Kidney (tissue), 14 donors: ENCODE results near the gene KCNIP3. TPM values are rescaled to one million over a fixed set of nuclear protein-coding genes. Genes with fewer than 3 reads are reported as not detected.

ENCODE experiments used
- DNase-seq, 5 donors: peaks; one replicate each; pipeline ENCODE4 v3.0.0-alpha.2; 2013 to 2020
- FAIRE-seq: peaks from 2 replicates; lab custom pipeline; 2012; peaks lifted over from hg19 to GRCh38; lab: Jason Lieb, UNC
- H3K27ac ChIP-seq, 2 donors: one replicate each; pipeline ENCODE4 v1.7.0; 2013; ENCODE audit warnings: low read depth in 2 of 2, low read length in 2 of 2, inconsistent platforms in 1 of 2
- H3K27me3 ChIP-seq: one replicate; pipeline ENCODE4 v1.7.1; 2013; ENCODE audit warnings: low read length, inconsistent platforms; ENCODE audit not compliant: control insufficient read depth, insufficient read depth
- H3K36me3 ChIP-seq, 3 donors: one replicate each; pipeline versions ENCODE4 v1.7.0 to v1.7.1; 2013; ENCODE audit warnings: low read length in 3 of 3, control low read depth in 1 of 3, inconsistent platforms in 1 of 3; ENCODE audit not compliant: insufficient read depth in 3 of 3, control insufficient read depth in 2 of 3
- H3K4me1 ChIP-seq, 3 donors: one replicate each; pipeline versions ENCODE4 v1.7.0 to v1.7.1; 2013; ENCODE audit warnings: low read length in 3 of 3, inconsistent platforms in 1 of 3, low read depth in 1 of 3; ENCODE audit not compliant: control insufficient read depth in 2 of 3, insufficient read depth in 2 of 3
- H3K4me3 ChIP-seq, 3 donors: one replicate each; pipeline versions ENCODE4 v1.7.0 to v1.8.1; 2013; ENCODE audit warnings: low read length in 3 of 3, control low read depth in 1 of 3, inconsistent platforms in 1 of 3
- H3K9ac ChIP-seq, 3 donors: one replicate each; pipeline versions ENCODE4 v1.7.0 to v1.7.1; 2013; ENCODE audit warnings: low read length in 3 of 3, control low read depth in 1 of 3, inconsistent platforms in 1 of 3
- H3K9me3 ChIP-seq, 3 donors: one replicate each; pipeline versions ENCODE4 v1.7.0 to v1.7.1; 2013; ENCODE audit warnings: low read length in 3 of 3, control low read depth in 1 of 3, inconsistent platforms in 1 of 3; ENCODE audit not compliant: control insufficient read depth in 2 of 3, insufficient read depth in 1 of 3
- intact Hi-C: fragments of 100-400 bp; cut with DNase I; formaldehyde crosslinking; loops from one replicate; pipeline ENCODE4 v1.11.1; 2022
- polyA plus RNA-seq: library from polyadenylated mRNA; stranded (reverse); fragments of 350-450 nt; fragmentation: Illumina TruSeq; extraction: RNeasy Lipid Tissue Mini Kit (QIAGEN cat#74804); gene quantifications from one replicate; pipeline ENCODE4 v1.2.3, GENCODE V29; 2014; ENCODE audit warnings: low read depth, low replicate concordance; ENCODE audit not compliant: insufficient read depth
- total RNA-seq: library from RNA; stranded (reverse); fragmentation: NEBNext Ultra II Directional; extraction: Animal tissue kit (Norgen Biotek cat#: 25700); gene quantifications from one replicate; pipeline ENCODE4 v1.2.1, GENCODE V29; 2021
- TF ChIP-seq, protein P1 (sequence below): IDR thresholded peaks from 3 replicates; pipeline ENCODE4 v1.5.1; 2012; ENCODE audit warnings: mild to moderate bottlenecking, moderate library complexity, borderline replicate concordance; ENCODE audit not compliant: insufficient read depth; ENCODE audit errors: extremely low read depth
- donor health status: control.
- donor health status: control.
- donor health status: control.
- donor health status: control.
- donor health status: control.
- donor health status: DM: yes; HTN: yes; CAD: no.
- donor health status: Normal renal cell carcinoma (clear cell type).

The KCNIP3 gene
- total and polyA plus RNA-seq, 2 donors from 2014 or later, result 14.8 to 27.6 TPM

DNA sequence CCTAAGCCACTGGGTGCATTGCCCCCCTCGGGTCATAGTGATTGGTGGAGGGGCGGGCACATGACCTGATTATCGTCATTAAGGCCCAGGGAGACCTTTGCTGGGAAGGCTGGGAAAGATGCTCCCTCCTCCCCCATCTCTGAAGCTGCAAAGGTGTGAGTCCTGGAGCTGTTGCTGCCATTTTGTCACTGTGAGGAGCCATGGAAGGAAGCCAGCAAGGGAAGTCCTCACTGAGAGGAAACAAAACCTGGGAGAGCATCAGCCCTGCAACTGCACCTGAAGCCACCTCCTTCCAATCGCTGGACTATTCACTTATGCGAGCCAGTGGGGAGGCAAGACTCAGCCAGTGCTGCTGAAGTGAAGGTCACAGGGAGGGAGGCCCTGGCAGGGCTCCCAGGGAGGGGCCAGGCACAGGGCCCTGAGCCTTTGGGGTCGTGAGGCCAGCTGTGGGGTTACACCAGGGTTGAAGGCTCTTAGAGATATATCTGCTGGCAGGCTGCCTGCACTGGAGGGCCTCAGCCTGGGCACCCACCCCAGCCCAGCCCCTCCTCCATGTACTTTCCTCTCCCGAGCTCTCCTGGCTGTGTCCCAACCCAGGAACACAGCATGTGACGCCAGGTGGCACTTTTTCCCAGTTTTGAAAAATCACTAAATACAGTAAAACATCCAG, 94.6 kb downstream of the KCNIP3 start:
- H3K9me3 ChIP-seq, result no peaks in the 10 kb centered on the region
- no peak overlapping the region for H3K27ac ChIP-seq
- H3K36me3 ChIP-seq, result no peaks in the 10 kb centered on the region
- H3K4me1 ChIP-seq, result peaks cover 0 to 3% (median 0%) of the 10 kb centered on the region in 3 donors
- intact Hi-C loops, result no loop called here
- no peak overlapping the region for H3K9ac ChIP-seq
- no peaks in the 10 kb centered on the region for H3K27me3 ChIP-seq
- no peak for FAIRE-seq
- peak in 1 of 5 donors; percentile 33 for DNase-seq
- TF ChIP-seq, protein P1, sequence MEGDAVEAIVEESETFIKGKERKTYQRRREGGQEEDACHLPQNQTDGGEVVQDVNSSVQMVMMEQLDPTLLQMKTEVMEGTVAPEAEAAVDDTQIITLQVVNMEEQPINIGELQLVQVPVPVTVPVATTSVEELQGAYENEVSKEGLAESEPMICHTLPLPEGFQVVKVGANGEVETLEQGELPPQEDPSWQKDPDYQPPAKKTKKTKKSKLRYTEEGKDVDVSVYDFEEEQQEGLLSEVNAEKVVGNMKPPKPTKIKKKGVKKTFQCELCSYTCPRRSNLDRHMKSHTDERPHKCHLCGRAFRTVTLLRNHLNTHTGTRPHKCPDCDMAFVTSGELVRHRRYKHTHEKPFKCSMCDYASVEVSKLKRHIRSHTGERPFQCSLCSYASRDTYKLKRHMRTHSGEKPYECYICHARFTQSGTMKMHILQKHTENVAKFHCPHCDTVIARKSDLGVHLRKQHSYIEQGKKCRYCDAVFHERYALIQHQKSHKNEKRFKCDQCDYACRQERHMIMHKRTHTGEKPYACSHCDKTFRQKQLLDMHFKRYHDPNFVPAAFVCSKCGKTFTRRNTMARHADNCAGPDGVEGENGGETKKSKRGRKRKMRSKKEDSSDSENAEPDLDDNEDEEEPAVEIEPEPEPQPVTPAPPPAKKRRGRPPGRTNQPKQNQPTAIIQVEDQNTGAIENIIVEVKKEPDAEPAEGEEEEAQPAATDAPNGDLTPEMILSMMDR, result no peak
- H3K4me3 ChIP-seq, result no peak overlapping the region

DNA sequence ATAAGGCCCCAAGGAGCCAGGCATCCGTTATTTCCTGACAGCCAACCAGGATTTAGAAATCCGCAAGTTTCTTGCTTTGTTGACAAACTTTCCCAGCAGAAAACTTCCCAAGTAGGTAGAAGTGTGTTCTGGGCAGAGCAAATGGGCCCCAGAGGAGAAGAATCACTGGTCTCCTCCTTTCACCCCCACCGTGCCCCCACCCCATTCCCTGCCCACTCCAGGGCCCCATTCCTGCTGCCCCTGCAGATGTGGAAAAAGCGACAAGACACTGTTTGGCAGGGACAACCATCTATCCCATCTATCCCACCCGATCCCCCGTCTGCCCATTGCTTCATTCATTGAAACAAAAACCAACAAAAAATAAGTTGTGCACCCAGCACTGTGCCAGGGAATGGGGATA, 95.2 kb downstream of the KCNIP3 start:
- TF ChIP-seq, protein P1, result no peak
- intact Hi-C loops, result no loop called here
- Histone ChIP-seq H3K9ac (no peak overlapping the region), H3K36me3 (no peaks in the 10 kb centered on the region), H3K4me3 (no peak overlapping the region), H3K27ac (no peak overlapping the region), H3K4me1 (peaks cover 0 to 3% (median 0%) of the 10 kb centered on the region in 3 donors), H3K9me3 (no peaks in the 10 kb centered on the region), H3K27me3 (no peaks in the 10 kb centered on the region)
- FAIRE-seq, result no peak
- DNase-seq, result peak in 1 of 5 donors; percentile 20

DNA sequence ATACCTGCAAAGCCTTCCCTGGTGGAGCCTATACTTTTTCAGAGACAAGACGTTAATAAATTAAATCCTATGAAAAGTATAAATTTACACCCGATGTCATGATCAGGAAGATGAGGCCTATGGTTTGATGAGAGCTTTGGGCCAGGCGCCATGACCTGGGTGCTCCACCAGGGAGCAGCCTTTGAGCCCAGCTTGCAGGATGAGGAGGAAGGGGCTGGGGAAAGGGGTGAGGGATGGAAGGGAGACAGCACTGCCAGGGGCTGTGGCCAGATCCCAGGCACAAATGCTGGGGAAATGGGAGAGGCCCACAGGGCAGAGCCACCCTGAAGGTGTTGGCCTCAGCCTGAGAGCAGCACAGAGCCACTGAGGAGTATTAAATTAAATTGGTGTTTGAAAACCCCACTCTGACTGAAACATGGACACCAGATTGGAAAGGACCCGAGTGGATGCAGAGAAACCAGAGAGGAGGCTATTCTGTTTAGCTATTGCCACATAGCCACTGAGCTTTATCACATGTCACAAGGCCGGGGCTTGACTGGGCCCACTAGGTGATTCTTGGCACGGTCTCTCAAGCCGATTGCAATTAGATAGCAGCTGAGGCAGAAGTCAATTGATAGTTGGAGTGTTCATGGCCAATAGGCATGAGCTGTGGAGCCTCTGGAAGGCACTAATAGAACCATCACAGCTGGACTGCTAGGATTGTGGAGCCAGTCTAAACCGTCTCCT, 95.7 kb downstream of the KCNIP3 start:
- Histone ChIP-seq H3K9ac (no peak overlapping the region), H3K4me3 (no peak overlapping the region), H3K27ac (no peak overlapping the region), H3K27me3 (no peaks in the 10 kb centered on the region), H3K9me3 (no peaks in the 10 kb centered on the region), H3K4me1 (peaks cover 0 to 3% (median 0%) of the 10 kb centered on the region in 3 donors), H3K36me3 (no peaks in the 10 kb centered on the region)
- TF ChIP-seq, protein P1, result no peak
- DNase-seq, result peak in 1 of 5 donors; percentile 21
- intact Hi-C loops, result no loop called here
- no peak for FAIRE-seq
